ENCODE data around the gene PROX1. TPM values are rescaled to one million over a fixed set of nuclear protein-coding genes. Genes with fewer than 3 reads are reported as not detected.

The PROX1 gene
- total RNA-seq (ENCODE audit: low replicate concordance), result under 0.01 and 0.30 TPM in 2 replicates

GRCh38 chr1:213987927-213988506 is at the start of gene PROX1:
Gene PROX1, plus strand, starts transcription at chr1:213987973. Its CDS starts 8,563 bp downstream, at chr1:213996536.

All from smooth muscle cell of the coronary artery (primary cell).